SIG-M5 (cell line): Measurements from ENCODE around the gene PDE11A.

Experiments
- DNase-seq: peaks from one replicate; lab custom pipeline; 2025; lab: John Stamatoyannopoulos, UW

The PDE11A gene

DNA sequence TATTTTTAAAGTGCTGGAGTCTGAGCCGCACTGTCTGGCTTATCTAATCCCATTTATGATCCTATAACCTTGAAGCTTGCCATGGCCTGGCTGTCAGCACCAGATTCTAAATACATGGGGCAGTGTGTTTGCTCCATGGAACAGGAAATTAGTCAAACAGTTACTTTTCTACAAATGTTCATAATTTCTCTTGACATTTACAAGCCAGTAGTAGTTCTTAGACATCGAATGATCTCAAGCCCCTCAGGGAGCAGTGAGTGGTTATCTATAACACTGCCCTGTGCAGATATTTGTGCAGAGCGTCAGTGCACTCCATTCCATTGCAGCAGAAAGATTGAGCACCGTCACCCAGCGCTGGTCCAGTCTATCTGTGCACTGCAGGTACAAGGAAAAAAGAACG is 474.8 kb downstream of the PDE11A start:
- DNase-seq, result no peak

DNA sequence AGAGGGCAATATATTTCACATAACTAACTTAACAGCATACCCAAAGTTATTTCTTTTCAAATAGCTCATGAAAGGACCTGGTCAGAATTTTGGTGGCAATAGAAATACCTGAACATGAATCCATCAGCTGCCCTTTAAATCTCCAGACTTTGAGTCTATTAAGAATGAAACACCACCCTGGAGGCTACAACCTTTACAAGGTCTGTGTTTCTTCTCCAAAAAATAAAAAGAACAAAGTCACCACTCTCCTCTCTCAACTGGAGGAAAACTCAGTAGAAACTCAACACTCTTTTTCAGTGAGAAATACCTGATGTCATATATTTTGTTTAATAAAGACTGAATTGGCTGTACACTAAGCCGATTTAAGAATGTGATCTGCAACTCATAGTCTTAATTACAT is 475.7 kb downstream of the PDE11A start:
- no peak for DNase-seq

DNA sequence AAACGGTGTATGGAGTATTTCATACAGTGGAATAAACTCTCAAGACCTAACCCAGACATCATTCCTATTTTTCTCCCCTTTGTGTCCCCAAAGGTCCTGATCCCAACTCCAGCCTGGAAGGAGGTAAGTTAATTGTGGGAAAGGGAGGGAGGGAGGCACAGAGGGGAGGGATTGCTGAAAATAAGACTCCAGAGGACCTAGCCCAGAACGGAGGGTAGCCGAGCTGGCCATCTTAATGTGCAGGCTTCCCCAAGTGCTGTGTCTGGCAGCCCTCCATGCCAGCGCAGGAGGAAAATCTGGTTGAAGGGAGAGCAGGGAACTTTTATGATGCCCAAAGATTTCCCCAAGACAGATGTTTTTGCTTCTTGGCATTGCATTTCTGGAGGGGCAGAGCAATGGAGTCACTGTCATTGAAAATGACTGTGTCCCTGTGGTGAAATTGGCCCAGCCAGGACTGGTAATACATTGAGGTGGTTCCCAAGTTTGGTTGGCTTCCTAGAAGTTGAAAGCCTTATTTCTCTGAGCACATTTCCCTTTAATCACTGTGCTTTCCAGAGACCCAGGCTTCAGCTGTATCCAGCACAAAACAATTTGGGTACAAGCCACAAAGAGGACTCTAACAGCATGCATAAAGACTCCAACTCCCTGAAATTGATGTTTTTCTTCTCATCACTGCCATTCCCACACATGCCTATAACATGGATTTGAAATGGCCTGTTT is 477.3 kb downstream of the PDE11A start:
- no peak for DNase-seq

DNA sequence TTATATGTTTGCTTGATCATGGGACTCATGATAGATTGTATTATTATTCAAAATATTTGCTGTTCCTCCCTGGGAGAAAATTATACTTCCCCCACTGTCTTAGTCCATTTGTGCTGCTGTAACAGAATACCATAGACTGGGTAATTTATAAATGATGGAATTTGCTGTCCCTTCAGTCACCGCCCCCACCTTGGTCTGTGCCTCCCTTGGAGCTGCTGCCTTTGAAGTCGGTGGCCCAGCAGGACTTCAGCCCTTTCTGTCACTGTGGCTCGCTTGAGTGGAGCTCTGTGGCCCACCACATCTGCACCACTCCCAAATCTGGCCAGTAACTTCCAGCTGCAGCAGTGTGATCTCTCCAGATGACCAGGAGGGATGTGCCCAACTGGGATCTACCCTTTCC is 479.2 kb downstream of the PDE11A start:
- no peak for DNase-seq

DNA sequence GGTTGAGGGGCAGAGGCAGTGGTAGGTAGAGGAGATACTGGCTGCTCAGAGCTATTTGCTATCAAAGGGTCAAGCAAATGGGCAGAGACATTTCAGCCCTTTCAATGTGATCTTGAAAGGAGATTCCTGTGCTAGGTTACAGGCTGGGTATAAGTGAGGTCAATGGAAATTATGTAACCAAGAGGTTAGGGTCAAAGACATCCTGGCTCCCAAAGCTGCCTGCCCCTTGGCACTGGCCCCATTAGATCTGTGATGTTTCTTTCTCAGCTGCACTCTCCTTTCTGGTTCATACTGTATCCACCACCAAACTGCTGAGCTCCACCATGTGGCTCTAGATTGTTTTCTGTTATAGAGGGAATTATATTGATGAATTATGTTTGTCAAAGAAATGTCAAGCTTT is 479.6 kb downstream of the PDE11A start:
- no peak for DNase-seq

DNA sequence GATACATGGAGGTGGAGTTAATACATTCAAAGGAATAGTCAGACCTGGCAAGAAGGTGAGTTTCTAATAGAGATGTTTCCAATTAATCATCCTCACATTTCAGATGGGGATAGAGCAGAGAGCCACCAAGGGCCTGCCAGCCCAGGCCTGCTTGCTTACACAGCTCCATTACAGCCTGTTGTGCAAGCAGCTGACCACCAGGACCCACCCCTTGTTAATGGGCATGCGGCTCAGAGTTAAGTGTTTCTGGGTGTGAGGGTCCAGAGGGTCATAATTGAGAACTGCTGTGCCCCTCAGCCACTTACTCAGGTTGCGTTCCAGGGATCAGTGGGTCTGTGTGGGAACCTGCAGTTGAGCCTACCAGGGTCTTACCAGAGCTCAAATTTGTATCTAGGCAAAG is 480.2 kb downstream of the PDE11A start:
- no peak for DNase-seq

DNA sequence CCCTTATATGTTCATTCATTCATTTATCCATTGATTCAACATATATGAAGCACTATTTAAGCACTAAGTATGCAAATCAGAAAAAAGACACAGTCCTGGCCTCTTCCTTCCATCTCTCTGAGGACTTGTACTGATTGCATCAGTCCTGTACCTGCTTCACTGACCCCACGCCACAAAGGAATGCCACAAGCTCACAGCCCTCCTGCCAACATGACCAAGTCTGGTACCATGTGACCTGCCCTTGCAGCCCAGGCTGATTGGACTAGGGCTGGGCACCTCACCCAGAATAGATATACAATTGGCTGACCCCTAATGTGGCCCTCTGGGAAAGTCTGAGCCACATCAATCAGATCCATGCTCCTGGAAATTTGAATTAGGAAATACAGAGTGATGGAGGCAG is 483.4 kb downstream of the PDE11A start:
- no peak for DNase-seq

DNA sequence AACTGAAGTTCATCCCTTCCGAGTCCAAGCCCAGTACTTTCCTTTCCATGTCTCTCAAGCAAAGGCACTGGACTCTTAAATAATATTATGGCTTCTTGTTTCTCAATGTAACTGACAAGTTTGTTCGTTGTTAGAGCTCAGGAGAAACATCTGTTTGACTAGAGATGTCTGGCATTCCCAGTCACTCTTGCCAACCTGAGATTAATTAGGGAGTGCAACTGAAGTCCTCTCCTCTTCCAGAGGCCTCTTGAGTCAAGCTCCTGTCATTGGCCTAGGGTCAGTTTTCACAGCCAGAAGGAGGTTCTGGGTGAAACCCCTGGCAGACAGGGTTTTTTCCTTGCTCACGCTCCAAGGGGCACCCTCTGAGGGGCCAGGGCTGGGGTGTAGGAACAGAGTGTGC is 483.9 kb downstream of the PDE11A start:
- DNase-seq, result no peak

DNA sequence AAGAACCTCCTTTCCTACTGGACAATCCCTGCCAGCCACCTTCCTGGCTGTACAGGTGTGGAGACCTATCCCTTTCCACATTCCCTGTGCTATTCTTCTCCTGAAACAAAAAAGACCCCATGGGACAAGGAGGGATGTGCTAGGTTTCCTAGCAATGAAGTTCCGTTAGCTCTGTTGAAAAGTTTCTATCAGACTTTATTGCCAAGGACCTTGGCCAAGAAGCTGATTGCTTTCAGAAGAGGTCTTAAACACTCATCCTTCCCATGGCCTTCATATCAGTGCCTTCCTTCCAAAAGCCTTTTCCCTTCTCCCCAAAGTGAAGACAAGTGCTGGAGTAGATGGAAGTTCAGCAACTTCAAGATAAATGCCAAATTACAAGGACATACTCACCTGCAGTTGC is 485.2 kb downstream of the PDE11A start:
- DNase-seq, result no peak

DNA sequence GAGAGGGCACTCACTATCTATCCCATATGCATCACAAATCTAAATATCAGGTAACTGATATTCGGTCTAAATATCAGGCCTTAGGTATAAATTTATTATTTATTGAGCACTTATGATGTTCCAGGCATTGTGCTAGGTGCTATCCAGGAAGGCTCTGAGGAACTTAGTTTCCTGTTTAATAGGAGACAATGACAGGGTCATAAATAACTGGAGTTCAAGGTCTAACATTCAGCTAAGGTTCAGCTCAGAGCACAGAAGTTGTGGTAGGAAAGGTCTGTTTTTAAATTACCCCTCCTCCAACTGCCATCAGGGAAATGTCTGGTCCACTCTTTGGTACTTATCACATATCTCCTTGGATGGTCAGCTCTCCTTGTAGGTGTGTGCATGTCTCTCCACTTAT is 486.4 kb downstream of the PDE11A start:
- no peak for DNase-seq

DNA sequence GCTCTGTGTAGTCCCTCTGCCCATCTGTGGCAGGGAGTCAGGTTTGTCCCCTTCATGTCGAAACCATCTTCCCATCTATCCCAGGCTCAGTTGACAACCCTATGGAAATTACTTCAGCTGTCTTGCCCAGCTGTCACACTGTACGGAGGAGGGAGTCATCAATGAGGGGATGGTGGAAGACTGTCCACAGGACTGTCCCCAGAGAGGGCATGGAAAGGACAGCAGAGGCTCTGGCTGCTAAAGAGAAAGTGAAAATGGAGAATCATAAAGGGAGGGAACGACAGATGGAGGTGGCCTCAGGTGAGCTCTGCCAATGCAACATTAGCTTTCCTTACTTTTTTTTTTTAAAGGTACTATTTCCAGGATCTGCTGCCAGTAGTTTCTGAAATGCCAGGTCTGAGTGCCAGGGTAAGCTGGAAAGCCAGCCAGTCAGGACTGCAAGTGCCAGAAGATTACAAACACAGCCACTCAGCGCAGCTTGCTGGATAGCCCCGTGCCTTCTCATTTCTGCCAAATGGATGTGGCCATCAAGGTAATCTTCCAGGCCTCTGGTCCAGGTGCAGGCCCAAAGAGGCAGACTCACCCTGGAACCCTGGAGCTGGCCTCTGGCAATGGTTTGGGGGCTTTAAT is 487.2 kb downstream of the PDE11A start:
- DNase-seq, result no peak

DNA sequence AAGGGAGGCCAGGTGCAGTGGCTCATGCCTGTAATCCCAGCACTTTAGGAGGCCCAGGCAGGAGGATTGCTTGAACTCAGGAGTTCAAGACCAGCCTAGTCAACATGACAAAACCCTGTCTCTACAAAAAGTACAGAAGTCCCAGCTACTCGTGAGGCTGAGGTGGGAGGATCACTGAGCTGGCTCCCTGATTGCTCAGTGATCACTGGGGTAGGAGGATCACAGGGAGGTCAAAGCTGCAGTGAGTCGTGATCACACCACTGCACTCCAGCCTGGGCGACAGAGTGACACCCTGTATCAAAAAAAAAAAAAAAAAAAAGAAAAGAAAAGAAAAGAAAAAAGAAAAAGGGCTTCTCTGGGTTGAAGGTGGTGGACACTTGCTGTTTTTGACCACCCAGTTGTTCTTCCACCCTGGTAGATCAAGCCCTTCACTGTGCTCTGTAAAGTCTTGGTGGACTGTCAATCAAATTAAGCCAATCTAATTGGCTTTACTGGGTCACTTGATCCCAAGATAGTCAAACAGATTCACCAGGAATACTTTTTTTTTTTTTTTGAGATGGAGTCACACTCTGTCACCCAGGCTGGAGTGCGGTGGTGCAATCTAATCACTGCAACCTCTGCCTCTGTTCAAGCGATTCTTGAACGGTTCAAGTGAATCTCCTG is 488.4 kb downstream of the PDE11A start:
- no peak for DNase-seq

DNA sequence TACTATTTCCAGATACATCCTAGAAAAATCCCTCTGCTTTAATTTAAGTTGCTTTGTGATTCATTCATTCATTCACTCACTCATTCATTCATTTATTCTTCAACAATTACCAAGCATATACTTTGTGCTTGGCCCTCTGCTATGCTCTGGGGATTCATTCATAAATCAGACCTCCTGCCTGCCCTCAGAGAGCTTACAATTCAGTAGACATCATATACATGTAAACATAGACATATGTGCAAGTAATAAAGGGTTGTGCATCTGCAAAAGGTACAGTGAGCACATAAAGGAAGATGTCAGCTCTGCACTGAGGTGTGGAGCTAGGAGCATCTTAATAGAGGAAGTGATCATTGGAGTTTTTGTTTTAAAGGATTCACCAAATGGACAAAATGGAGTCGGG is 490.6 kb downstream of the PDE11A start:
- no peak for DNase-seq

DNA sequence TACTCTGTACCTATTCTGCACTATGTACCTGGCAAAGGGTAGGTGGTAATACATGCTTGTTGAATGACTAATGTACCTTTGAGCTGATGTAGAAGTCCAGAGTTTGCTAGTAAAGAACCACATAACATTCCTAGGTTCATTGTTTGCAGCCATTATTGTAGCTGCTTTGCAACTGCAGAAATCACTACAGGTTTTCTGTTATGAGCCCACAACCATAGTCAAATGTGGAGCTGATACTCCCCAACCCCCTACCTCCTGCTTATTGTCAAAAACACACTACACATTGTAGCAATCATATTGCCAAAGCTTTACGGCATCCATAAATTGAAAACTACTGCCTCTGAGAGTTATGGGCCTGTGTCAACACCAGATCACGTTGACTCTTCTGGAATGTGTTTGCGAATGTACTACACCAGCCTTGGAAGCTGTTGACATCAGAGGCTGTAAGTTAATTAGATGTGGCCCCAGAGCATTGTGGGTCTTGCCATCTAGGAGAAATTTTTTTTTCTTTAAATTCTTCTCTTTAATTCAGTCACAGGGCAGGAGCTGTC is 493.0 kb downstream of the PDE11A start:
- DNase-seq, result no peak

DNA sequence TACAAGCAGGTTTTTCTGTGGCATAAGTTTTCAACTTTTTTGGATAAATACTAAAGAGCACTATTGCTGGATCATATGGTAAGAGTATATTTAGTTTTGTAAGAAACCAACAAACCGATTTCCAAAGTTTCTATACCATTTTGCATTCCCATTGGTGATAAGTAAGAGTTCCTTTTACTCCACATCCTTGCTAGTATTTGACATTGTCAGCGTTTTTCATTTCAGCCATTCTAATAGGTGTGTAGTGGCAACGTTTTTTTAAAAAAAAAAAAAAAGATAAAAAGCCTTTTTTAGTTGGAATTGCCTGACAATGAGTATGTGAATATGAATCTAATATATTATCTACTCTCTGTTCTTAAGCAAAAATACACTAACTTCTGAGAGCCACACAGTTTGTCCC is 494.1 kb downstream of the PDE11A start:
- no peak for DNase-seq

DNA sequence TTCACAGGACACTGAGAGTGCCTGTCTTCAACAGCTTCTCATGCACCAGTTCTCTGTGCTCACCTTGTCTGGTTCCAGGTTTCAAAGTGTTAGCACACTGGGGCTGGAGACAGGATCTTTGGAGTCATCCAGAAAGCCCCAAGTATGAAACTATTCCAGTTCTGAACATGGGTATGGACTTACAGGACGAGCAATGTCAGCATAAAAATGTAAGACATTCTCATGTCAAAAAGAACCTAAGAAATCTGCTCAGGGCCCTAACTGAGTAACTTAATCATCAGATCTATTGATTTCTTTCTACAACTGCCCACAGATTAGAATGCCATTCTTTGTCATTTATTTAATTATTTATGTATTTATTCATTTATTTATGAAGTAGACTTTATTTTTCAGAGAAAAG is 495.5 kb downstream of the PDE11A start:
- DNase-seq, result no peak

DNA sequence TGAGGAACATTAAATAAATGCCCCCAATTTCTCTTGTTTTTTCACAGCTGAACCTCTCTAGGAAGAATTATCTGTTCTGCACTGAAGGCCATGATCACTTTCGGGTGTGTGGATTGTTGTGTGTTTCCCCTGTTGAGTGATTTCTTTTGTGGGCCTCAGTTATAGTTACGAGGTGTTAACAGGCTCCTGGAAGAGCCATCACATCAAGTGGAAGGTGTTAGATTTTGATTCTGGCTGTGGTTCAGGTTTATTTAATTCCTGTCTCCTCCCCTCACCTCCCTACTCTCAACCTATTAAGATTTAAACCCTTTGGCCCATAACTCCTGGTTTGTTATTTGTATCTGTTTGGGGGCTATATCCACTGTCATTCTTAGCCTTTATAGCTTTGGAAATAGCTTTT is 497.2 kb downstream of the PDE11A start:
- no peak for DNase-seq

DNA sequence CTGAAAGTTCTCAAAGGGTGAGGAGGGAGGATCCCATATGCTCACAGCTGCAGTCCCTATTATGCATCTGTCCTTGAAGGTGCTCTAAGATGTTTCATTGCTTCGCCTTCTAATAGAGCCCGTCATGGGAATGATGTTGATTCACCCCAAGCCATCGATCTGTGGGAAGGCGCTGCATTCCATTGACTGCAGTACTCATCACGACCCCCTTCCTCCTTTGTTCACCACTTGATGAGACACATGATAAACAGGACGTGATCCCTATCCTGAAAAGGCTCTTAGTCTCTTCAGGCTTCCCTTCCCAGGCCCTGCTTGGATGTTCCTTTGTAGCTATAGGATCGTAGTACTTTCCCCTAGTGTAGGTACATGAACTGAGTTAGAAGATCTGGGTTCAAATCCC is 498.2 kb downstream of the PDE11A start:
- no peak for DNase-seq
